ENCODE results near the gene CMTM7. TPM values are rescaled to one million over a fixed set of nuclear protein-coding genes. Genes with fewer than 3 reads are reported as not detected.

Gene CMTM7
- total RNA-seq, 1 experiment from 2014 or later, result 62.6 TPM

DNA sequence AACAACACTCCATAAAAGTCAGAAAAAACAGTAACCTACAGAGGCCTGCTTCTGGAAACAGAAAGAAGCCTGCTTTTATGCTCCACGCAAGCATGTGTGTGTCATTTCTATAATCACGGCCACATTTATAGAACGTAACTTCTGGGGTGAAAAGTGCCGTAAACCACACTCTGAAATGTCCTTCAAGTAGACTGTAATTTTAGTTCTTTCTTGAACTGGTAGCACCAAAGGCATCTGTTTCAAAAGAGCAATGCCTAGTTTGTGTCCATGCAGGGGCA lies 19.5 kb upstream of the CMTM7 start:
- TF ChIP-seq SRF (IDR thresholded peaks at IDR 0.05; ENCODE audit: low read depth) (no peak), TCF7L2 (IDR thresholded peaks at IDR 0.05; ENCODE audit: borderline replicate concordance, extremely low read depth, insufficient read depth, insufficient read length) (no peak), RAD21 (IDR thresholded peaks at IDR 0.05; ENCODE audit: low read depth) (no peak), ZNF274 (IDR thresholded peaks at IDR 0.05; ENCODE audit: low read depth, low read length) (no peak), EGR1 (IDR thresholded peaks at IDR 0.05; ENCODE audit: low read depth) (no peak), ZFX (IDR thresholded peaks at IDR 0.05) (no peak), EZH2phosphoT487 (IDR thresholded peaks at IDR 0.05; ENCODE audit: borderline replicate concordance) (no peak), SP1 (IDR thresholded peaks at IDR 0.05; ENCODE audit: low read depth) (no peak), EZH2 (IDR thresholded peaks at IDR 0.05) (no peak), CEBPB (IDR thresholded peaks at IDR 0.05; ENCODE audit: low read depth) (no peak), POLR2AphosphoS5 (IDR thresholded peaks at IDR 0.05; ENCODE audit: low read depth, low read length) (no peak), CTCF (IDR thresholded peaks at IDR 0.05 in 2 of 3, conservative IDR thresholded peaks at IDR 0.05 in 1 of 3; ENCODE audit: borderline replicate concordance in 1 of 3, insufficient read depth in 1 of 3, low read depth in 2 of 3, low read length in 2 of 3) (no peak)
- TF ChIP-seq, protein P1, sequence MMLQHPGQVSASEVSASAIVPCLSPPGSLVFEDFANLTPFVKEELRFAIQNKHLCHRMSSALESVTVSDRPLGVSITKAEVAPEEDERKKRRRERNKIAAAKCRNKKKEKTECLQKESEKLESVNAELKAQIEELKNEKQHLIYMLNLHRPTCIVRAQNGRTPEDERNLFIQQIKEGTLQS (IDR thresholded peaks at IDR 0.05), result no peak
- Histone ChIP-seq H3K27me3 (ENCODE audit: insufficient read depth, low read length) (no peaks in the 10 kb centered on the region), H3K36me3 (ENCODE audit: control insufficient read depth in 1 of 2, insufficient read depth in 2 of 2, low read length in 2 of 2) (no peaks in the 10 kb centered on the region), H3K4me2 (ENCODE audit: low read length) (no peak overlapping the region), H4K20me1 (ENCODE audit: insufficient read depth) (no peaks in the 10 kb centered on the region), H3K9ac (ENCODE audit: low read length) (no peak overlapping the region), H3K4me1 (ENCODE audit: control insufficient read depth in 1 of 2, insufficient read depth in 2 of 2, low read length in 2 of 2) (peaks cover 0 to 7% of the 10 kb centered on the region in 2 experiments; a peak in 2 of 4 replicates), H2AFZ (ENCODE audit: low read depth, low read length, poor library complexity, severe bottlenecking) (no peak overlapping the region), H3K9me2 (ENCODE audit: insufficient read depth) (no peaks in the 10 kb centered on the region), H3K27ac (ENCODE audit: low read depth, low read length) (no peak overlapping the region), H3K4me3 (replicated peaks in 1 of 2; ENCODE audit: low read depth in 1 of 2, low read length in 2 of 2) (no peak overlapping the region), H3K9me3 (ENCODE audit: control insufficient read depth in 1 of 2, insufficient read depth in 1 of 2, low read depth in 1 of 2, low read length in 2 of 2) (no peaks in the 10 kb centered on the region), H3K79me2 (ENCODE audit: insufficient read depth, low read length) (no peaks in the 10 kb centered on the region)
- intact Hi-C loops (cut with micrococcal nuclease), result no loop called here
- DNase-seq (ENCODE audit: low read depth, low spot score) (no peak), ATAC-seq (no peak)
- ChIA-PET POLR2A (no interaction called here), RAD21 (ENCODE audit: low non-redundant PET in 1 of 2, low total read pairs in 2 of 2, uncharacterized antibody in 2 of 2, unreplicated experiment in 2 of 2) (no interaction called here), CTCF (no interaction called here)
- no TSS peak for BruUV-seq (replicated peaks)

All from HCT116 (cell line).